WERI-Rb-1 (cell line): ENCODE measurements around the gene MMAA.

Source experiments
- DNase-seq: peaks from one replicate; pipeline ENCODE4 v3.0.0-alpha.2; 2020
- H3K27ac ChIP-seq: fragments of 250-450 bp; sonication (Bioruptor Pico); 2 replicates; pipeline ENCODE4 v1.5.1; 2020; ENCODE audit warnings: mild to moderate bottlenecking, moderate library complexity
- H3K27me3 ChIP-seq: fragments of 250-450 bp; sonication (Bioruptor Pico); 2 replicates; pipeline ENCODE4 v1.5.1; 2021; ENCODE audit warnings: mild to moderate bottlenecking, low read depth, moderate library complexity; ENCODE audit not compliant: insufficient read depth, severe bottlenecking
- H3K36me3 ChIP-seq: fragments of 250-450 bp; sonication (Bioruptor Pico); 2 replicates; pipeline ENCODE4 v1.5.1; 2020; ENCODE audit warnings: mild to moderate bottlenecking, moderate library complexity
- H3K4me3 ChIP-seq: 2 replicates; pipeline ENCODE4 v1.5.1; 2011; ENCODE audit warnings: low read depth, mild to moderate bottlenecking, control low read depth, low read length
- H3K9me3 ChIP-seq: fragments of 250-450 bp; sonication (Bioruptor Pico); 2 replicates; pipeline ENCODE4 v1.5.1; 2021; ENCODE audit warnings: mild to moderate bottlenecking, moderate library complexity; ENCODE audit not compliant: severe bottlenecking
- TF ChIP-seq, protein P1 (sequence below): IDR thresholded peaks from 2 replicates; pipeline ENCODE4 v1.5.1; 2011; ENCODE audit warnings: low read depth, mild to moderate bottlenecking, control low read depth, inconsistent platforms, low read length

Gene MMAA

DNA sequence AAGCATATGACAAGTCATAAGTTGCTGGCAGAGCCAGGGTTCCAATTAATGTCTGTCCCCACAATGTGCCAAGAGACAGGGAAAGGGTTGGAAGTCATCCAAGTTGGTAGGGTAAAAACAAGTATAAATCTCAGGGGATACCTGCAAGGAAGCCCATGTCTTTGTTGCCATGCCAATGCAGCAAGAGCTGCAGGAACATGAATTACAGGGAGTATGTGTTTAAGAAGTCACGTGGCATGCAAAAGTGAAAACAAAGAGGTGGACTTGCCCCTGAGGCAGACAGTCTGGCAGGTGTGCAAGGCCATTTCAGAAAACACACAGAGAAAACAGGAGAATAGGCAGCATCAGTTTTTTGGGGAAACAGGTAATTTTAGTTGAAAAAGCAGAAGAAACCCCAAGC lies 90.2 kb downstream of the MMAA start:
- Histone ChIP-seq H3K27me3 (no peaks in the 10 kb centered on the region), H3K9me3 (peaks cover 11% of the 10 kb centered on the region), H3K4me3 (no peak overlapping the region), H3K36me3 (no peaks in the 10 kb centered on the region), H3K27ac (no peak overlapping the region)
- TF ChIP-seq, protein P1, sequence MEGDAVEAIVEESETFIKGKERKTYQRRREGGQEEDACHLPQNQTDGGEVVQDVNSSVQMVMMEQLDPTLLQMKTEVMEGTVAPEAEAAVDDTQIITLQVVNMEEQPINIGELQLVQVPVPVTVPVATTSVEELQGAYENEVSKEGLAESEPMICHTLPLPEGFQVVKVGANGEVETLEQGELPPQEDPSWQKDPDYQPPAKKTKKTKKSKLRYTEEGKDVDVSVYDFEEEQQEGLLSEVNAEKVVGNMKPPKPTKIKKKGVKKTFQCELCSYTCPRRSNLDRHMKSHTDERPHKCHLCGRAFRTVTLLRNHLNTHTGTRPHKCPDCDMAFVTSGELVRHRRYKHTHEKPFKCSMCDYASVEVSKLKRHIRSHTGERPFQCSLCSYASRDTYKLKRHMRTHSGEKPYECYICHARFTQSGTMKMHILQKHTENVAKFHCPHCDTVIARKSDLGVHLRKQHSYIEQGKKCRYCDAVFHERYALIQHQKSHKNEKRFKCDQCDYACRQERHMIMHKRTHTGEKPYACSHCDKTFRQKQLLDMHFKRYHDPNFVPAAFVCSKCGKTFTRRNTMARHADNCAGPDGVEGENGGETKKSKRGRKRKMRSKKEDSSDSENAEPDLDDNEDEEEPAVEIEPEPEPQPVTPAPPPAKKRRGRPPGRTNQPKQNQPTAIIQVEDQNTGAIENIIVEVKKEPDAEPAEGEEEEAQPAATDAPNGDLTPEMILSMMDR, result no peak
- no peak for DNase-seq
